ENCODE measurements around the gene AMOTL1. TPM values are rescaled to one million over a fixed set of nuclear protein-coding genes. Genes with fewer than 3 reads are reported as not detected.

The AMOTL1 gene
- total RNA-seq, 3 donors from 2014 or later = 0.25 to 0.73 (median 0.69) TPM

DNA sequence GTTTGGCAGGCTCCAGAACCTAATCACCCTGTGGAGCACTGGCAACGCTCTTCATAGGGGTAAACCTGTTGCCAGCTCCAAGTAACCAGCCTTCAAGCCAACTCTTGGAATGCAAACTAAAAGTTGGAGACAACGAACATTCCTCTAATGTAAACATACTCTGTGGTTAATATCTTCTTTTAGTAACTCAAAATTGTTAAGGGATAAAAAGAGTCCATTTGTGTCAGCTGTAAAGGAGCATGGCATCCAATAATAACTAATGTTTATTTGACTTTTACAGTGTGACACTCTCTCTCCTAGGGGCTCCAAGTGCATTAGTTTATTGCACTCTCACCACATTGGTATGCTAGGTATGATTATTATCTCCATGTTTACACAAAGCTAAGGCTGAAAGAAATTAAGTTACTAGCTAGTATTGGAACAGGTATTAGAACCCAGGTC, 31.0 kb upstream of the AMOTL1 start:
- Mint-ChIP-seq H3K9me3 (no peaks in the 10 kb centered on the region), H3K36me3 (ENCODE audit: insufficient read depth) (no peaks in the 10 kb centered on the region), H3K4me1 (ENCODE audit: low read depth) (peaks cover 12% of the 10 kb centered on the region), H3K27me3 (ENCODE audit: low read depth) (peaks cover 17% of the 10 kb centered on the region), H3K4me3 (no peak overlapping the region)
- DNase-seq (no peak), ATAC-seq (no peak)

DNA sequence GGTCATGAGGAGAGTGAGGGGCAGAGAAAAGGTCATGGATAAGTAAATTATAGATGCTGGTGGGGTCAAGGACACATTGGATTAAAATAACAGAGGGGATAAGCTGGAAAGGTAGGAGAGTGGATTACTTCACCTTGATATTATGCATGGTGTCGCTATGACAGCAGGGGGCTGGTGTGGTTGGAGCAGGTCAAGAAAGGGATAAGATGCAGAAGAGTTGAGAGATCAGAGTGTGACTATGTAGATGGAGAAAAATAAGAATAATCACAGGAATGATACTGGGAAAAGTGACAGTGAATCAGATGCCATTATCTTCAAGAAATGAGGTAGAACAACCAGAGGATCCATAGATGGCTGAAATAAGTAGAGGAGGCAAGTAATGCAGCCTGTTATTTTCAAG, 29.4 kb upstream of the AMOTL1 start:
- no peak for DNase-seq
- H3K9me3 Mint-ChIP-seq = no peaks in the 10 kb centered on the region
- no peak for ATAC-seq
- H3K27me3 Mint-ChIP-seq (ENCODE audit: low read depth) = peaks cover 28% of the 10 kb centered on the region
- no peaks in the 10 kb centered on the region for H3K36me3 Mint-ChIP-seq (ENCODE audit: insufficient read depth)
- H3K4me1 Mint-ChIP-seq (ENCODE audit: low read depth) = peaks cover 12% of the 10 kb centered on the region
- no peak overlapping the region for H3K4me3 Mint-ChIP-seq

GRCh38 chr11:94739331-94739730, 28.8 kb upstream of the AMOTL1 start:
- H3K4me1 Mint-ChIP-seq (ENCODE audit: low read depth) = peaks cover 12% of the 10 kb centered on the region
- no peaks in the 10 kb centered on the region for H3K9me3 Mint-ChIP-seq
- H3K27me3 Mint-ChIP-seq (ENCODE audit: low read depth) = peaks cover 30% of the 10 kb centered on the region
- H3K4me3 Mint-ChIP-seq = no peak overlapping the region
- ATAC-seq = no peak
- DNase-seq = no peak
- no peaks in the 10 kb centered on the region for H3K36me3 Mint-ChIP-seq (ENCODE audit: insufficient read depth)

GRCh38 chr11:94740083-94741021, 27.8 kb upstream of the AMOTL1 start:
- Mint-ChIP-seq H3K9me3 (no peaks in the 10 kb centered on the region), H3K36me3 (ENCODE audit: insufficient read depth) (no peaks in the 10 kb centered on the region), H3K4me1 (ENCODE audit: low read depth) (peaks cover 12% of the 10 kb centered on the region), H3K27me3 (ENCODE audit: low read depth) (peaks cover 30% of the 10 kb centered on the region), H3K4me3 (peak overlapping the region; percentile 52)
- ATAC-seq (peak; percentile 52 to 57), DNase-seq (no peak)

GRCh38 chr11:94741022-94741679, 27.0 kb upstream of the AMOTL1 start:
- Mint-ChIP-seq H3K27me3 (ENCODE audit: low read depth) (peaks cover 30% of the 10 kb centered on the region), H3K9me3 (no peaks in the 10 kb centered on the region), H3K4me1 (ENCODE audit: low read depth) (peaks cover 12% of the 10 kb centered on the region), H3K36me3 (ENCODE audit: insufficient read depth) (no peaks in the 10 kb centered on the region), H3K4me3 (peak overlapping the region; percentile 52)
- DNase-seq (no peak), ATAC-seq (peak; percentile 39 to 49)

- ATAC-seq = no peak
- Mint-ChIP-seq H3K4me3 (no peak overlapping the region), H3K9me3 (no peaks in the 10 kb centered on the region), H3K4me1 (ENCODE audit: low read depth) (peaks cover 12% of the 10 kb centered on the region), H3K27me3 (ENCODE audit: low read depth) (peaks cover 38% of the 10 kb centered on the region), H3K36me3 (ENCODE audit: insufficient read depth) (no peaks in the 10 kb centered on the region)
- DNase-seq = no peak
These were observed 25.5 kb upstream of the AMOTL1 start for GRCh38 chr11:94742665-94743064.

GRCh38 chr11:94746721-94747120, 21.4 kb upstream of the AMOTL1 start:
- H3K9me3 Mint-ChIP-seq = no peaks in the 10 kb centered on the region
- ATAC-seq (no peak), DNase-seq (no peak)
- H3K36me3 Mint-ChIP-seq (ENCODE audit: insufficient read depth) = no peaks in the 10 kb centered on the region
- peaks cover 1% of the 10 kb centered on the region for H3K4me1 Mint-ChIP-seq (ENCODE audit: low read depth)
- H3K27me3 Mint-ChIP-seq (ENCODE audit: low read depth) = peaks cover 48% of the 10 kb centered on the region
- no peak overlapping the region for H3K4me3 Mint-ChIP-seq

GRCh38 chr11:94747146-94747545, 21.0 kb upstream of the AMOTL1 start:
- peaks cover 48% of the 10 kb centered on the region for H3K27me3 Mint-ChIP-seq (ENCODE audit: low read depth)

GRCh38 chr11:94747601-94748041, 20.5 kb upstream of the AMOTL1 start:
- peaks cover 47% of the 10 kb centered on the region for H3K27me3 Mint-ChIP-seq (ENCODE audit: low read depth)
- no peak for ATAC-seq
- no peaks in the 10 kb centered on the region for H3K36me3 Mint-ChIP-seq (ENCODE audit: insufficient read depth)
- H3K4me1 Mint-ChIP-seq (ENCODE audit: low read depth) = no peaks in the 10 kb centered on the region
- DNase-seq = no peak
- H3K9me3 Mint-ChIP-seq = no peaks in the 10 kb centered on the region
- H3K4me3 Mint-ChIP-seq = no peak overlapping the region

More at GRCh38 chr11:94747146-94747545, 21.0 kb upstream of the AMOTL1 start:
- H3K9me3 Mint-ChIP-seq = no peaks in the 10 kb centered on the region
- H3K36me3 Mint-ChIP-seq (ENCODE audit: insufficient read depth) = no peaks in the 10 kb centered on the region
- no peak overlapping the region for H3K4me3 Mint-ChIP-seq
- no peak for DNase-seq
- no peaks in the 10 kb centered on the region for H3K4me1 Mint-ChIP-seq (ENCODE audit: low read depth)
- no peak for ATAC-seq

DNA sequence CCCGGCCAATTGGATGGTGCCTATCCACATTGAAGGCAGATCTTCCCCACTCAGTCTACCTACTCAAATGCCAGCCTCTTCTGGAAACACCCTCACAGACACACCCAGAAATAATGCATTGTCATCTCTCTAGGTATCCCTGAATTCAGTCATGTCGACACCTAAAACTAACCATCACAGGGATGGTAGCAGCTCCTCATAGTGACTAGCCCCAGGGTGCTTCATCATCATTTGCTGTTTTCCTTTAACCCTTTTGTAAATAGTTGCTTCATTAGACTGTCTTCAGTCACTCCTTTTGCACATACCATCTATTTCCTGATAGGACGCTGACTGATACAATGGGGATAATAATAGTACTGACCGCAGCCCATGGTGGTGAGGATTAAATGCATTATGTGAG, 18.8 kb upstream of the AMOTL1 start:
- Mint-ChIP-seq H3K27me3 (ENCODE audit: low read depth) (peaks cover 43% of the 10 kb centered on the region), H3K4me3 (no peak overlapping the region), H3K4me1 (ENCODE audit: low read depth) (no peaks in the 10 kb centered on the region), H3K9me3 (no peaks in the 10 kb centered on the region), H3K36me3 (ENCODE audit: insufficient read depth) (no peaks in the 10 kb centered on the region)
- ATAC-seq = no peak
- DNase-seq = no peak

DNA sequence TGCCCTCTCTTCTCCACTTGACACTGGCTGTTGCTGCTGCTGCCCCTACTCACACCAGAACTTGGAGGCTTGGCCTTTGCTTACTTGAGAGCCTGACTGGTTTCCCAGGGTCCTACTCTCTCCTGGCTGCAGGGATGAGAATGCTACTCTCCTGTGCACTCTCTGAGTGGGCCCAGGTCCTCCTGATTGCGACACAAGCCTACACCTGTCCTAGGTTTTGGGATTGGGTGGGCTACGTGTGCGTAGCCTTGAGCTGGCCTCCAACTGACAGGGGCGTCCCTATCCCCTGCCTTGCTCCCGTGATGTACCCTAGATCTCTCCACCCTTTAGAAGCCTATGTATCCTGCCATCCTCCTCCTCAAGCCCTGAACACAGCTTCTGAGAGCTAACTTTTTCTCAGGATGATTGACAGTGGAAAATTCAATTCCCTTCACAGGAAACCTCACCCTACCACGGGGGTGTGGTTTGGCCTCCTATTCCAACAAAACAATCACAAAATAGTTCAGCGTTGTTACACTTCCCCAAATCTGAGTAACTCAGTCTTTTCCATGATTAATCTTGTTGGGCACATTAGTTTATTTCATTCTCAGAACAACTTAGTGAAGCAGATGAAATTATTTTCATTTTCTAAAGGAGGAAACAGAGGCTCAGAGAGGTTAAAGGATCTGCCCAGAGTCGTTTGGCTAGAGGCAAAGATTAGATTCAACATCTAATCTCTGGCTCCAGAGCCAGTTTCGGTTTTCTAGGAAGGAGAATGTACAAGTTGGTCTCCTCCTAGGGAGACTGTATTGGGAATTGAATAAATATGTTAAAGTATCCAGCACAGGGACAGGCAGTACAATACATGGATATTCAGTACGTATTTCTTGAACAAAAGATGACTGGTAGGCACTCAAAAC, 17.6 kb upstream of the AMOTL1 start:
- Mint-ChIP-seq H3K4me1 (ENCODE audit: low read depth) (no peaks in the 10 kb centered on the region), H3K36me3 (ENCODE audit: insufficient read depth) (no peaks in the 10 kb centered on the region), H3K4me3 (no peak overlapping the region), H3K27me3 (ENCODE audit: low read depth) (peaks cover 43% of the 10 kb centered on the region), H3K9me3 (no peaks in the 10 kb centered on the region)
- DNase-seq (no peak), ATAC-seq (no peak)

- H3K4me3 Mint-ChIP-seq = no peak overlapping the region
- no peaks in the 10 kb centered on the region for H3K36me3 Mint-ChIP-seq (ENCODE audit: insufficient read depth)
- DNase-seq (no peak), ATAC-seq (no peak)
- no peaks in the 10 kb centered on the region for H3K4me1 Mint-ChIP-seq (ENCODE audit: low read depth)
- H3K27me3 Mint-ChIP-seq (ENCODE audit: low read depth) = peaks cover 43% of the 10 kb centered on the region
- no peaks in the 10 kb centered on the region for H3K9me3 Mint-ChIP-seq
These were observed 16.9 kb upstream of the AMOTL1 start for GRCh38 chr11:94751218-94751609.

DNA sequence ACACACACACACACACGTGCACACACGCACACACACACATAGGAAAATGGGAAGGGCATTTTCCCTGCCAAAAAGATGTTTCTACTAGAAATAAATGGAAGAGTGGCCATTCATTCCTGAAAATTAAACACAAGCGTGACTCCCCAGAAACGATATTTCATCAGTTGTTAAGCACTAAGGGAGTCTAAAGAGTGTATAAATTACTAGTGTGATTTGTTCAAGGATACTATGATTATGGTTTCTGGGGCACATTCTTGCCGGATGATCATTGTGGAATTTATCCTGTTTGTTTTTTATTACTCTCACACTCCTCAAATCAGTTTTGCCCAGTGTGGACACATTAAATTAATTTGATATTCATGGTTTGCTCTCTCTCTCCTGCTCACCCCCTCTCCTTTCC, 16.4 kb upstream of the AMOTL1 start:
- Mint-ChIP-seq H3K36me3 (ENCODE audit: insufficient read depth) (no peaks in the 10 kb centered on the region), H3K4me1 (ENCODE audit: low read depth) (no peaks in the 10 kb centered on the region), H3K4me3 (no peak overlapping the region), H3K27me3 (ENCODE audit: low read depth) (peaks cover 41% of the 10 kb centered on the region), H3K9me3 (no peaks in the 10 kb centered on the region)
- DNase-seq (no peak), ATAC-seq (no peak)

DNA sequence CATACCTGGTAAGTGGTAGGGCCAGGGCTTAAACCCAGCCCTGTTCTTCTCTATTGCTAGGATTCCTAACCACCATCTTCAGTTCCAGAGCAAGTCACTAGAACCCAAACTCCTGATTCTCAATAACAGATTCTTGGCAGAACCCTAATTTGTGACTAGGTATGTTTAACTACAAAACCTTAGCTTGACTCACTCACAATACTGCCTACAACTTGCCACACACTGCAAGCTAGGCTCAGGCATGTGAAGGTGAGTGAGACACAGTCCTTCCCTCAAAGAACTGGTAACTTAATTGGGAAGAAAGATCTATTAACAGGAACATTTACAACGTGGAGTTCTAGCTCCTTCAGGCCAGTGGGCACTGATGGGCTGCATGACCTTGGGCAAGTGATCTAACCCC, 14.5 kb upstream of the AMOTL1 start:
- DNase-seq (no peak), ATAC-seq (no peak)

More for the DNA sequence above, 14.5 kb upstream of the AMOTL1 start:
- Mint-ChIP-seq H3K9me3 (no peaks in the 10 kb centered on the region), H3K4me1 (ENCODE audit: low read depth) (no peaks in the 10 kb centered on the region), H3K36me3 (ENCODE audit: insufficient read depth) (no peaks in the 10 kb centered on the region), H3K4me3 (no peak overlapping the region), H3K27me3 (ENCODE audit: low read depth) (peaks cover 32% of the 10 kb centered on the region)
